Measurements from ENCODE around the gene ALS2. TPM values are rescaled to one million over a fixed set of nuclear protein-coding genes. Genes with fewer than 3 reads are reported as not detected.

Gene ALS2
- total RNA-seq, 1 experiment from 2014 or later, result 28.4 TPM

DNA sequence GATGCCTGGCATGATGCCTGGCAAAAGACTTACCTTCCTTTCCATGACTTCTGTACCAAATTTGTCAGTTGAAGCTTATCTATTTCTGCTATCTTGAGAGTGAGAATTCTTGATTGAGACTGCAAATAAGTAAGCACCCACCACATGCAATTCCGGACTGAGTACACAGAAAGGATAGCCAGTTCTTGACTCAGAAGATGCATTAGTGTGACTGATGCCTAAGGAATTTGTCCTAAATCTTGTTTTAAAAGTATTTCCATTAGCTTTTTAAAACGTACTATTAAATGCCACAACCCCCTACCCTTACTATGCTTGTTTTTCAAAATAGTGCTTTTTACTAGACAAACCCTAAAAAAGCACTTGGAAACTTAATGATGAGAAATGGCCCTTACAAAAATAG lies 82.8 kb downstream of the ALS2 start:
- Histone ChIP-seq H3K4me1 (ENCODE audit: insufficient read depth, low read length) (peaks cover 21% of the 10 kb centered on the region), H3K9me3 (ENCODE audit: control insufficient read depth, low read depth, low read length) (no peaks in the 10 kb centered on the region), H2BK120ac (ENCODE audit: low read depth, low read length, poor library complexity, severe bottlenecking) (no peak overlapping the region), H3K18ac (ENCODE audit: insufficient read length, low read depth, low read length) (no peak overlapping the region), H2BK15ac (ENCODE audit: low read depth, low read length) (no peak overlapping the region), H3K4me2 (ENCODE audit: insufficient read depth, insufficient read length, low read length) (no peak overlapping the region), H4K20me1 (ENCODE audit: control insufficient read depth, insufficient read depth, insufficient read length) (no peaks in the 10 kb centered on the region), H3K27ac (ENCODE audit: insufficient read length, low read depth, low read length) (no peak overlapping the region), H3K14ac (ENCODE audit: insufficient read depth, low read length) (no peak overlapping the region), H3T11ph (ENCODE audit: low read length) (no peak overlapping the region), H2BK12ac (ENCODE audit: insufficient read length, low read depth, low read length) (no peak overlapping the region), H3K23ac (ENCODE audit: insufficient read length, low read depth, low read length) (no peak overlapping the region), H3K56ac (ENCODE audit: insufficient read length, low read depth, low read length) (no peak overlapping the region), H2AK5ac (ENCODE audit: insufficient read length, low read length) (no peak overlapping the region), H3K27me3 (ENCODE audit: insufficient read depth, low read length) (no peaks in the 10 kb centered on the region), H3K23me2 (ENCODE audit: insufficient read length, low read depth, low read length, poor library complexity, severe bottlenecking) (no peaks in the 10 kb centered on the region), H3K9ac (ENCODE audit: extremely low read depth, insufficient read length, low read length) (no peak overlapping the region), H4K5ac (ENCODE audit: insufficient read length, low read depth, low read length) (no peak overlapping the region), H3K79me1 (ENCODE audit: insufficient read depth, low read depth, low read length, poor library complexity, severe bottlenecking) (no peaks in the 10 kb centered on the region), H3K4ac (ENCODE audit: low read depth, low read length) (no peak overlapping the region), H4K8ac (replicated peaks; ENCODE audit: insufficient read length, low read depth, low read length) (no peak overlapping the region), H3K79me2 (ENCODE audit: insufficient read depth, low read length) (no peaks in the 10 kb centered on the region), H4K91ac (ENCODE audit: insufficient read length, low read depth, low read length) (no peak overlapping the region), H2AFZ (ENCODE audit: low read length) (no peak overlapping the region), H2BK5ac (ENCODE audit: insufficient read length, low read length) (no peak overlapping the region), H2BK20ac (ENCODE audit: low read depth, low read length, poor library complexity, severe bottlenecking) (no peak overlapping the region)
- TF ChIP-seq, protein P1, sequence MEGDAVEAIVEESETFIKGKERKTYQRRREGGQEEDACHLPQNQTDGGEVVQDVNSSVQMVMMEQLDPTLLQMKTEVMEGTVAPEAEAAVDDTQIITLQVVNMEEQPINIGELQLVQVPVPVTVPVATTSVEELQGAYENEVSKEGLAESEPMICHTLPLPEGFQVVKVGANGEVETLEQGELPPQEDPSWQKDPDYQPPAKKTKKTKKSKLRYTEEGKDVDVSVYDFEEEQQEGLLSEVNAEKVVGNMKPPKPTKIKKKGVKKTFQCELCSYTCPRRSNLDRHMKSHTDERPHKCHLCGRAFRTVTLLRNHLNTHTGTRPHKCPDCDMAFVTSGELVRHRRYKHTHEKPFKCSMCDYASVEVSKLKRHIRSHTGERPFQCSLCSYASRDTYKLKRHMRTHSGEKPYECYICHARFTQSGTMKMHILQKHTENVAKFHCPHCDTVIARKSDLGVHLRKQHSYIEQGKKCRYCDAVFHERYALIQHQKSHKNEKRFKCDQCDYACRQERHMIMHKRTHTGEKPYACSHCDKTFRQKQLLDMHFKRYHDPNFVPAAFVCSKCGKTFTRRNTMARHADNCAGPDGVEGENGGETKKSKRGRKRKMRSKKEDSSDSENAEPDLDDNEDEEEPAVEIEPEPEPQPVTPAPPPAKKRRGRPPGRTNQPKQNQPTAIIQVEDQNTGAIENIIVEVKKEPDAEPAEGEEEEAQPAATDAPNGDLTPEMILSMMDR (conservative IDR thresholded peaks at IDR 0.05), result no peak
- WGBS (ENCODE audit: extremely low coverage, insufficient read length, low lambda C conversion rate), result no CpG with 5 or more reads among the region's 2 CpGs
- no peak overlapping the region for H3K4me3 Mint-ChIP-seq
- peaks cover 52 to 56% of the 10 kb centered on the region in 2 experiments for H3K4me1 Mint-ChIP-seq
- peaks cover 0 to 8% (median under 1%) of the 10 kb centered on the region in 3 experiments; a peak in 5 of 7 replicates for H3K36me3 Mint-ChIP-seq (ENCODE audit: insufficient read depth in 1 of 3, low read depth in 3 of 3)
- DNase-seq, result no peak
- peak overlapping the region in 1 of 3 experiments; percentile 88; a peak in 2 of 7 replicates for H3K27ac Mint-ChIP-seq
- no peaks in the 10 kb centered on the region for H3K27me3 Mint-ChIP-seq (ENCODE audit: low read depth)
- no peaks in the 10 kb centered on the region for H3K9me3 Mint-ChIP-seq
